ENCODE data around the gene RHBDF2. TPM values are rescaled to one million over a fixed set of nuclear protein-coding genes. Genes with fewer than 3 reads are reported as not detected.

RHBDF2 gene
- total RNA-seq, 1 donor from 2014 or later: 8.9 TPM

DNA sequence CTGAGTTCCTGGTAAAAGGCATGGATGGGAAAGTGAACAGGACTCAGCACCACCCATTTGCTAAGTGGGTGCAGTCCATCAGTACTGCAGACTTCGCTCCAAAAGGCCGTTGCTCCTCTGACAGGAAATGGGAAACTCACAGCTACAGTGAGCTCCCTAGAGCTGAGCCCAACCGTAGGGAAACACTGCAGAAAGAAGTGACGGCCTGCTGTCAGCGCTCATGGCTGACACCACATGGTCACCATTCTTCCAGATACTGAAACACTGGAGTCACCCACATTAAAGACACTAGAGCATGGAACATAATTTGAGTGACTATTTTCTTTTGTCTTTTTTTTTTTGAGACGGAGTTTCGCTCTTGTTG, 80.2 kb downstream of the RHBDF2 start:
- ATAC-seq: peak; percentile 29

More for the DNA sequence above, 80.2 kb downstream of the RHBDF2 start:
- DNase-seq (ENCODE audit: low spot score): no peak

Other genes starting within 250 kb of the RHBDF2 start
- 23.8 TPM for gene UBALD2, start 236.1 kb downstream of the RHBDF2 start, total RNA-seq
- 2.6 TPM for gene QRICH2, start 193.1 kb downstream of the RHBDF2 start, total RNA-seq
- gene PRPSAP1, start 147.5 kb downstream of the RHBDF2 start, total RNA-seq: 55.0 TPM
- gene SPHK1, start 116.8 kb downstream of the RHBDF2 start, total RNA-seq: 0.93 TPM
- 9.8 TPM for gene UBE2O, start 48.3 kb downstream of the RHBDF2 start, total RNA-seq
- not detected for gene AANAT, start 33.8 kb downstream of the RHBDF2 start, total RNA-seq
- 5.0 TPM for gene CYGB, start 36.3 kb upstream of the RHBDF2 start, total RNA-seq
- gene PRCD, start 38.6 kb upstream of the RHBDF2 start, total RNA-seq: 0.15 TPM
- gene ST6GALNAC2, start 84.4 kb upstream of the RHBDF2 start, total RNA-seq: 4.0 TPM
- 0.75 TPM for gene ST6GALNAC1, start 142.3 kb upstream of the RHBDF2 start, total RNA-seq
- gene MXRA7, start 209.5 kb upstream of the RHBDF2 start, total RNA-seq: 9.3 TPM
- gene JMJD6, start 225.2 kb upstream of the RHBDF2 start, total RNA-seq: 11.3 TPM
- gene METTL23, start 225.4 kb upstream of the RHBDF2 start, total RNA-seq: 17.5 TPM
- 78.1 TPM for gene SRSF2, start 235.9 kb upstream of the RHBDF2 start, total RNA-seq
- gene MFSD11, start 236.7 kb upstream of the RHBDF2 start, total RNA-seq: 13.4 TPM

Measured in left lobe of liver (tissue), 2 donors.